Stimulated activated CD8-positive, alpha-beta memory T cell treated with anti-CD3 and anti-CD28 coated beads, Interleukin-15, amount 100 ng/mL, for 24 hours (primary cell): ENCODE results near the gene RNF115.

Source experiments
- DNase-seq: peaks from one replicate; pipeline ENCODE4 v3.0.0-alpha.2; 2020; ENCODE audit warnings: low read depth

Gene RNF115

DNA sequence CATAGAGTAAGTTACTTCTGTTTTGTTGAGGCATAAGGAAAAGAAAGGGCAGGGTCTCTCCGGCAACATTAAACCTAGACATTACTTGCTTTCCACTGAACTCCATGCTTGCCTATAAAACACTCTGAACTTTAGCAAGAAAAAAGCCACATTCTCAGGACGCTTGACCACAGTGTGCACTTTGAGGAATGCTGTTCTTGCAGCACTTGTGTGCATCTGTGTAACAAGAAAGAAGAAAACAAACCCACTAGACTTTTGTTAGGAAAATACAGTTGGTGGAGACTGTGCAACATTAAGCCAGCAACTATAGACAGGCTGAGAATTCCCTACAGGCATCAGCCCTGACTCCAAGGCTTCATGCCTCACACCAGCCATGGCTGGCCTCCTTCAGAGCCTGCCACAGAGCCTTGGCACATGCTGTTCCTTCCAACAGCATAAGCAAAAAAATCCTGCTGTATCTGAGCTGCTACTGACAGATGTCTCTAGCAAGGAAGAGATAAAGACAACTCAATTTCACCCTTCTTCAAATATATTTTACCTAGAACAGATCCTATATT, 122.5 kb downstream of the RNF115 start:
- no peak for DNase-seq

DNA sequence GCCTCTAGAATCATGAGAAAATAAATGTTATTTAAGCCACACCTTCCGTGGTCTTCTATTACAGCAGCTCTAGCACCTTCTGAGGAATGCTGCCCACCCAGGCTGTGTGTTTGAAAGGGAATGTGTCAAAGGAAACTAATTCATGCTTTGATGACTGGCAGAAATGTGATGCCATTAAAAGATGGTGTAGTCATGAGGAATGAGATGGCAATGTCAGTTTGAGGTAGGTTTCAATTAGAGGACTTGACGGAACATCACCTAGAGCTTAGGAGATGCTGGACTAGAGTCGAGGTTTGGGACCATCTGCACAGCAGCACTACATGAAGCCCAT, 127.3 kb downstream of the RNF115 start:
- DNase-seq: no peak

DNA sequence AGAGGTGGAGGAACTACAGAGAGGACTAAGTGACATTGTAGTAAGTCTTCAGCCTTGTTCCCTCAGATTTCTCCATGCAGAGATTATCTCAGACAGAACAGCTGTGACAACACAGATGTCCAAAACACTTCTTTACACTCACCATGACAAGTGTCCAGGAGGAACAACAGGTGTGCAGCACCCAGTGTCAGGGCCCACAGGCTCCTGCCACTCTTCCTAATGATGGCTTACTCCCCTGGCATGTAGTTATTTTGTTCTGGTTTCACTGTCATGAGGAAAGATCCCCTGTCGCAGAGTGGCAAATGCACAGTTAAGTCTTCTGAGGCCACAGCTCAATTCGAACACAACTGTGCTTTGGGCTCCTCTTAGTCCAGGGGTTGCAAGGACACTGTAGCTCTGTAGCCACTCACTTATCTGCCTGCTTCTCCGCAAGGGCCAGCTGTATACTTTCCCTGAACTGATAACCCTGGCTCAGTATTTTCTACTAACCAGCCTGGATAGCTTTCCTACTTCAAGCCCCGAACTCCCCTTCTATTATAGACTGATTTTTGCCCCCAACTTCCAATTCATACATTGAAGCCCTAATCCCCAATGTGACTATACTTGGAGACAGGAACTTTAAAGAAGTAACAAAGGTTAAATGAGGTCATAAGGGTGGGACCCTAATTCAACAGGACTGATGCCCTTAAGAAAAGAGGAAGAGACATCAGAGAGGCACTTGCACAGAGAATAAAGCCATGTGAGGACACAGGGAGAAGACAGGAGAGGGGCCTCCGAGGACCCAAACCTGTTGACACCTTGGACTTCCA, 127.9 kb downstream of the RNF115 start:
- DNase-seq: no peak

DNA sequence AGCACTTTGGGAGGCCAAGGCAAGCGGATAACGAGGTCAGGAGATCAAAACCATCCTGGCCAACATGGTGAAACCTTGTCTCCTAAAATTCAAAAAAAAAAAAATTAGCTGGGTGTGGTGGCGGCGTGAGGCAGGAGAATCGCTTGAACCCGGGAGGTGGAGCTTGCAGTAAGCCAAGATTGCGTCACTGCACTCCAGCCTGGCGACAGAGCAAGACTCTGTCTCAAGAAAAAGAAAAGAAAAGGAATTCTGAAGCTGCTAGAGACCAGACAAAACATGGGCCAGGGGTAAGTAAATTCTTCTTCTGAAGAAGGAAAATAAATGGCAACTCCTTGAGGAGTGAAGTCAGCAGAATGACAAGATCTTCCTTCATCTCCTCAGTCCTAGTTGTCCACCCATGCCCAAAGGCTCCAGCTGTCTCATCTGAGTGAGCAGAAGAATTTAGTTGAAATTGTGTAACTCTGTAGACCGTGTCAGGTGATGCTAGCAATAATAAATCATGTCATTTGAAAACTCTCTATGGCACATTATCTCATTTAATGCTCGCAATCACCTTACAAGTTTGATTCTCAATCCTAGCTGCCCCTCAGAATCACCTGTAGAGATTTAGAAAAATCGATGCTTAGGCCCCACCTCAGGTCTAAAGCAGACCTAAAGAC, 131.0 kb downstream of the RNF115 start:
- DNase-seq: no peak

DNA sequence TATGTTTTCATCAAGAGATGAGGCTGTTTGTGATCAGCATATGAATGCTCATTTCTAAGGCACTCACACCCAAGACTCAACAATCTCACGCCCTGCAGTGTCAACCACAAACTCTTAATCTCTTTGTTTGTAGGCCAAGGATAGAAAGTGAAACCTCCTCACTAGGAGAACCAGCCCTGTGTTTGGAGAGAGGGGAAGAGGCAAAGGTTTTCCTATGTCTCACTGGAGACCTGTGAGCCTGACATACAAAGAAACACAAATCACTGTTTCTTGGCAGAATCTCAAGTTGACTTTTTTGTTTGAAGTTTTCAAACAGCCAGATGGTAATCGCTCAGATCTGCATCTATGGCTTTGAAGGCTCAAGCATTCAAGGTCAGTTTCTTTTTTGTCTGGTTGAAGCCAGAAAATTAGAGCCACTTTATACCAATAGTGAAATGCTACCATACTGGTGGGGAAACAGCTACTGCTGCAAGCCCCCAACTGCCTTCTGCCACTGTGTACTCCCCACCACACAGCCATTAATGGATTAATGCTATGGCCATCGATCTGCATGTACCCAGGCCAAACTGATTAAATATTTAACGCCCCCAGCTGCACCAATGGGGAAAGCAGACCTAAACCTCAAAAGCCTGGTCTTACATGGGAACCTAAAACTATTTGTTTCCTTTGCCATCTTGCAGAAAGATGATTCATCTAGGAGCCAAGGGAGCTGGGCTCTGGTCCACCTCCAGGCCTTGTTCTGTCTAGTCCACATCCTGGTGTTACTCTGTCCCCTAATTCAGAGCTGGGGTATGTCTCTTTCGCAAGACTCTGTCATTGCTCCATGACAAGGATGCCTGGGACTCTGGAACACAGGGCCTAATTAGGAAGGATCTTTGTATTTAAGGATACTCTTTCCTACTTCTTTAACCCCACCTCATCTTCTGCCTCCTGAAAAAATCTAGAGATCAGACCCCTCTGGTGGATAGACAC, 133.0 kb downstream of the RNF115 start:
- DNase-seq: no peak

DNA sequence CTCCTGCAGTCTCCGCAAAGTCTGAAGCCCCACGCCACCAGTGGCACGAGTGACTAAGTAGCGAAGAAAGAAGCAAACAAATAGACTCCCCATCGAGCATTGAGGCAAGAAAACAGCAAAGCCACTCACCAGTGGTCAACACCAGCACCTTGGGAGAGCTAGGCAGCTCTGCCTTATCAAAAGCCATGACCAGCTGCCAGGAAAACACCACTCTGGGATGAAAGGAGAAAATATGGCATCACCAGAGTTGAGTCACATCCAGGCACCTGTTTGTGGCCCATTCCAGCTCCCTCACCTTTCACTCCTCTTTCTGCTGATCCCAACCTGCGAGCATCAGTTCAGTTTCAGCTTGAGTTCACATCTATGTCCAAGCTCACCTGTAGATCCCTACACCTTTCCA, 134.0 kb downstream of the RNF115 start:
- no peak for DNase-seq

DNA sequence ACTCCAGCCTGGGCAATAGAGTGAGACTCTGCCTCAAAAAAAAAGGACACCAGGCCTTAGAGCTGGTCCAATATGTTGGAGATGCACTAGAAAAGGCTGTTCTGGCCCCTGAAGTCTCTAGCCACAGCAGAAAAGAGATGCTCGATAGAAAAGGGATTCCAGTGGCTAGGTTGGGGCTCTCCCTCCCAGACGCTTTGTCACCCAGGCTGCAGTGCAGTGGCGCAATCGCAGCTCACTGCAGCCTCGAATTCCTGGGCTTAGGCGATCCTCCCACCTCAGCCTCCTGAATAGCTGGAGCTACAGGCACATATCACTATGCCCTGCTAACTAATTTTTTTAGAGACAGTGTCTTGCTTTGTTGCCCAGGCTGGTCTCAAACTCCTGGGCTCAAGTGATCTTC, 135.0 kb downstream of the RNF115 start:
- DNase-seq: no peak
